Loucy (cell line): ENCODE data around the gene LAMB3.

Source experiments
- H2AFZ ChIP-seq: fragments of 200-600 bp; sonication (generic); 2 replicates; pipeline ENCODE4 v1.6.0; 2016; ENCODE audit warnings: antibody characterized with exemption, mild to moderate bottlenecking, low read length, moderate library complexity
- H3F3A ChIP-seq: fragments of 200-600 bp; 2 replicates; pipeline ENCODE4 v1.6.0; 2016; ENCODE audit warnings: antibody characterized with exemption, low read depth, mild to moderate bottlenecking
- H3K27me3 ChIP-seq: fragments of 200-600 bp; sonication (generic); 2 replicates; pipeline ENCODE4 v1.6.1; 2014; ENCODE audit warnings: low read length, mild to moderate bottlenecking; ENCODE audit not compliant: insufficient read depth, poor library complexity, severe bottlenecking
- H3K36me3 ChIP-seq: fragments of 200-600 bp; sonication (generic); 2 replicates; pipeline ENCODE4 v1.6.1; 2016; ENCODE audit warnings: low read length; ENCODE audit not compliant: insufficient read depth
- H3K4me1 ChIP-seq: fragments of 200-600 bp; sonication (generic); 2 replicates; pipeline ENCODE4 v1.5.1; 2014; ENCODE audit warnings: low read length, mild to moderate bottlenecking; ENCODE audit not compliant: insufficient read depth, poor library complexity, severe bottlenecking
- H3K4me2 ChIP-seq: fragments of 200-600 bp; sonication (generic); 2 replicates; pipeline ENCODE4 v1.6.0; 2014; ENCODE audit warnings: antibody characterized with exemption, low read length, low read depth, mild to moderate bottlenecking; ENCODE audit not compliant: poor library complexity, severe bottlenecking
- H3K4me3 ChIP-seq: fragments of 200-600 bp; sonication (generic); 2 replicates; pipeline ENCODE4 v1.5.1; 2014; ENCODE audit warnings: low read length, mild to moderate bottlenecking, mixed read lengths; ENCODE audit not compliant: poor library complexity, severe bottlenecking
- H3K79me2 ChIP-seq: fragments of 200-600 bp; sonication (generic); 2 replicates; pipeline ENCODE4 v1.6.1; 2014; ENCODE audit warnings: low read length; ENCODE audit not compliant: insufficient read depth
- H3K9ac ChIP-seq: fragments of 200-600 bp; sonication (generic); 2 replicates; pipeline ENCODE4 v1.6.0; 2014; ENCODE audit warnings: mild to moderate bottlenecking, low read depth, low read length, moderate library complexity; ENCODE audit not compliant: poor library complexity, severe bottlenecking
- H3K9me2 ChIP-seq: fragments of 200-600 bp; sonication (generic); replicated peaks from 2 replicates; pipeline ENCODE4 v1.6.1; 2016; ENCODE audit warnings: low read depth, low read length, mixed read lengths
- H3K9me3 ChIP-seq: fragments of 200-600 bp; sonication (generic); 2 replicates; pipeline ENCODE4 v1.6.1; 2014; ENCODE audit warnings: mild to moderate bottlenecking, antibody characterized with exemption, low read length, low read depth; ENCODE audit not compliant: insufficient read depth
- H4K20me1 ChIP-seq: fragments of 200-600 bp; sonication (generic); 2 replicates; pipeline ENCODE4 v1.6.0; 2014; ENCODE audit warnings: antibody characterized with exemption, low read length, mild to moderate bottlenecking; ENCODE audit not compliant: insufficient read depth, poor library complexity, severe bottlenecking
- EZH2phosphoT487 ChIP-seq: fragments of 200-600 bp; IDR thresholded peaks from 2 replicates; pipeline ENCODE4 v1.6.1; 2018; ENCODE audit warnings: antibody characterized with exemption, mild to moderate bottlenecking, moderate library complexity, borderline replicate concordance
- TF ChIP-seq, protein P1 (sequence below): fragments of 200-600 bp; sonication (generic); conservative IDR thresholded peaks from 2 replicates; pipeline ENCODE4 v1.5.1; 2014; ENCODE audit warnings: mild to moderate bottlenecking, antibody characterized with exemption, low read length

LAMB3 gene

DNA sequence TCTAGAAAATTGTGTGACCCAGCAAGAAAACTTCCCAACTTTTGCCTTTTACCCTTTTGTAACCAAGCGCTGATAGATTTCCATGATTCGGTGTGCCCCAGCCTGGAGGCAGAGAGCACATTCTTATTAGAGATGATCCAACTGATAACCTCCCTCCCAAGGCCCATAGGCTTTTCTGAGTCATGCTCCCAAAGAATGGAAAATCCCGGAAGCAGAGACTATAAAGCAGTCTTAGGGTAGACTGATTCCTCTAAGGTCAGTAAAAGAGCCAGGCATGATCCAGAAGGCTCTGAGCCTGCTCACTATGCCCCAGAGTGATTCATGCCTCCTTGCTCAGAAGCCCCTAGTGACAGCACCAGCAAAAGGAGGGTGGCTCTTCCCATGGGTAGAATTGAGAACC, 64.4 kb downstream of the LAMB3 start:
- Histone ChIP-seq H4K20me1 (no peaks in the 10 kb centered on the region), H3K9ac (no peak overlapping the region), H2AFZ (no peak overlapping the region), H3F3A (no peaks in the 10 kb centered on the region), H3K4me2 (no peak overlapping the region), H3K79me2 (no peaks in the 10 kb centered on the region), H3K9me3 (no peaks in the 10 kb centered on the region), H3K36me3 (no peaks in the 10 kb centered on the region), H3K4me3 (no peak overlapping the region), H3K27me3 (peaks cover 12% of the 10 kb centered on the region), H3K4me1 (no peaks in the 10 kb centered on the region), H3K9me2 (no peaks in the 10 kb centered on the region)
- TF ChIP-seq, protein P1, sequence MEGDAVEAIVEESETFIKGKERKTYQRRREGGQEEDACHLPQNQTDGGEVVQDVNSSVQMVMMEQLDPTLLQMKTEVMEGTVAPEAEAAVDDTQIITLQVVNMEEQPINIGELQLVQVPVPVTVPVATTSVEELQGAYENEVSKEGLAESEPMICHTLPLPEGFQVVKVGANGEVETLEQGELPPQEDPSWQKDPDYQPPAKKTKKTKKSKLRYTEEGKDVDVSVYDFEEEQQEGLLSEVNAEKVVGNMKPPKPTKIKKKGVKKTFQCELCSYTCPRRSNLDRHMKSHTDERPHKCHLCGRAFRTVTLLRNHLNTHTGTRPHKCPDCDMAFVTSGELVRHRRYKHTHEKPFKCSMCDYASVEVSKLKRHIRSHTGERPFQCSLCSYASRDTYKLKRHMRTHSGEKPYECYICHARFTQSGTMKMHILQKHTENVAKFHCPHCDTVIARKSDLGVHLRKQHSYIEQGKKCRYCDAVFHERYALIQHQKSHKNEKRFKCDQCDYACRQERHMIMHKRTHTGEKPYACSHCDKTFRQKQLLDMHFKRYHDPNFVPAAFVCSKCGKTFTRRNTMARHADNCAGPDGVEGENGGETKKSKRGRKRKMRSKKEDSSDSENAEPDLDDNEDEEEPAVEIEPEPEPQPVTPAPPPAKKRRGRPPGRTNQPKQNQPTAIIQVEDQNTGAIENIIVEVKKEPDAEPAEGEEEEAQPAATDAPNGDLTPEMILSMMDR = no peak
- no peak for TF ChIP-seq EZH2phosphoT487

DNA sequence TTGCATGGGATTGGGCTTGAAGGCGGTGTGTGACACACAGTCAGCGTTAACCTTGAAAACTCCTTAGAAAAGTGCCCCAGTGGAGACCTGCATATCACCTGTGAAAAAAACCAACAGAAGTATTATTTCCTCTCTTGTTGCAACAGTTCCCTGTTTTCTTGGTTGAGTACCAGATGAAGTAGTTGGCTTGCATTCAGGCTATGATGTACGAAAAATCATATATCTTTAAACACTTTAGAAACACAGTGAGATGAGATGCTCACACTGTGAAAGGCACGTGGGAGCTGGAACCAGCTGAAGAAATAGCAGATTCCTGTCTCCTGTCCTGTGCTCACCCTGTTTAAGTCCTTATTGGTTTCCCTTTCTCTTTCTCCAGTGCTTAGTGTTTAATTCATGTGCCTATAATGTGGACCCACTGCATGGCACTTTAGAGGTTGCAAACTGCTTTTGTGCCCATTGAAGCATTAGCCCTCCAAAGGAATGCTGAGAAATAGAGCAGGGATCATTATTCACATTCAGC, 65.9 kb downstream of the LAMB3 start:
- Histone ChIP-seq H2AFZ (no peak overlapping the region), H3K9ac (no peak overlapping the region), H3F3A (no peaks in the 10 kb centered on the region)

DNA sequence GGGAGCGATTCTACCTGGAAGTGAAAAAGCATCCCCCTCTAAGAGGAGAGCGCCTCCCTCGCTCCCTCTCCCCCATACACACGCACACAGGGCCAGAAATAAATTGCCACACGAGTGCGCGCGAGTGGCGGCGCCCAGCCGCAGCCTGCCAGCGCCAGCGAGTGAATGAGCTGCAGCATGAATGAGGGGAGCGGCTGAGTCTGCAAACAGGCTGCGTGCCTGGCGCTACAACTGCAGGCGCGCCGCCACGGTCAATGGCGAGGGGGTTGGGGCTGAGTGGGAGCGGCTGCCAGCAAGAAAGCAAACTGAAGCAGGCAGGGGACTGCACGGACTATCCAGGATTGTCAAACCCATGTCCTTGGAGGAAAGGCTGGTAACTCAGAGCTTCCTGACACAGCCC, 66.6 kb downstream of the LAMB3 start:
- H3K4me1 ChIP-seq = no peaks in the 10 kb centered on the region
- no peak overlapping the region for H3K9ac ChIP-seq
- no peak overlapping the region for H3K4me3 ChIP-seq
- H3K9me3 ChIP-seq = no peaks in the 10 kb centered on the region
- no peaks in the 10 kb centered on the region for H3F3A ChIP-seq
- peaks cover 12% of the 10 kb centered on the region for H3K27me3 ChIP-seq
- no peaks in the 10 kb centered on the region for H3K36me3 ChIP-seq
- no peaks in the 10 kb centered on the region for H3K9me2 ChIP-seq
- no peak overlapping the region for H3K4me2 ChIP-seq
- H4K20me1 ChIP-seq = no peaks in the 10 kb centered on the region
- H3K79me2 ChIP-seq = no peaks in the 10 kb centered on the region
- peak overlapping the region; percentile 53; the same call in 1 of the 2 replicates for H2AFZ ChIP-seq
- TF ChIP-seq, protein P1 = no peak
- no peak for TF ChIP-seq EZH2phosphoT487

More for the DNA sequence above, 65.9 kb downstream of the LAMB3 start:
- no peaks in the 10 kb centered on the region for H3K4me1 ChIP-seq
- H3K27me3 ChIP-seq = peaks cover 12% of the 10 kb centered on the region
- H4K20me1 ChIP-seq = no peaks in the 10 kb centered on the region
- no peak overlapping the region for H3K4me3 ChIP-seq
- H3K9me2 ChIP-seq = no peaks in the 10 kb centered on the region
- H3K9me3 ChIP-seq = no peaks in the 10 kb centered on the region
- TF ChIP-seq, protein P1 = no peak
- TF ChIP-seq EZH2phosphoT487 = no peak
- H3K4me2 ChIP-seq = no peak overlapping the region
- no peaks in the 10 kb centered on the region for H3K79me2 ChIP-seq
- H3K36me3 ChIP-seq = no peaks in the 10 kb centered on the region
